GM12892 (cell line): Measurements from ENCODE around the gene PPP1CA.

Source experiments
- DNase-seq: peaks from one replicate; pipeline ENCODE4 v3.0.0; 2011; ENCODE audit not compliant: insufficient read length
- FAIRE-seq: peaks from 2 replicates; lab custom pipeline; 2011; peaks lifted over from hg19 to GRCh38; lab: Jason Lieb, UNC
- POLR2A ChIP-seq: IDR thresholded peaks from 2 replicates; pipeline ENCODE4 v1.6.1; 2011; ENCODE audit warnings: low read depth, low read length, control low read depth
- POLR2AphosphoS5 ChIP-seq: IDR thresholded peaks from 2 replicates; pipeline ENCODE4 v1.6.1; 2011; ENCODE audit warnings: low read depth, low read length, control low read depth
- TAF1 ChIP-seq: IDR thresholded peaks from 2 replicates; pipeline ENCODE4 v1.6.1; 2011; ENCODE audit warnings: low read depth, mild to moderate bottlenecking, control low read depth, low read length, borderline replicate concordance

Gene PPP1CA

GRCh38 chr11:67382276-67383136 lies 19.2 kb downstream of the PPP1CA start:
- DNase-seq, result peak; percentile 74
- TF ChIP-seq POLR2AphosphoS5, result no peak
- TF ChIP-seq TAF1, result no peak
- TF ChIP-seq POLR2A, result no peak
- peak; percentile 96 for FAIRE-seq

GRCh38 chr11:67381244-67381972 lies 20.2 kb downstream of the PPP1CA start:
- no peak for DNase-seq
- TF ChIP-seq POLR2A, result 0 out of 2 replicates have a peak, but pooled peaks have one; percentile 24
- no peak for TF ChIP-seq POLR2AphosphoS5
- 0 out of 2 replicates have a peak, but pooled peaks have one; percentile 23 for TF ChIP-seq TAF1
- FAIRE-seq, result peak; percentile 86

GRCh38 chr11:67379061-67380058 lies 22.3 kb downstream of the PPP1CA start:
- DNase-seq (no peak), FAIRE-seq (no peak)
- no peak for TF ChIP-seq POLR2A
- TF ChIP-seq POLR2AphosphoS5, result no peak
- TF ChIP-seq TAF1, result no peak

- DNase-seq (no peak), FAIRE-seq (no peak)
- TF ChIP-seq POLR2AphosphoS5 (no peak), POLR2A (no peak), TAF1 (no peak)
Observed at GRCh38 chr11:67378544-67378943, 23.1 kb downstream of the PPP1CA start.

GRCh38 chr11:67376873-67377808 lies 24.5 kb downstream of the PPP1CA start:
- FAIRE-seq (no peak), DNase-seq (no peak)
- TF ChIP-seq POLR2AphosphoS5, result no peak
- TF ChIP-seq POLR2A, result no peak
- TF ChIP-seq TAF1, result no peak

- FAIRE-seq, result no peak
- no peak for DNase-seq
- no peak for TF ChIP-seq POLR2A
- no peak for TF ChIP-seq TAF1
- TF ChIP-seq POLR2AphosphoS5, result no peak
Observed at GRCh38 chr11:67376063-67376820, 25.4 kb downstream of the PPP1CA start.

GRCh38 chr11:67375320-67376055 lies 26.2 kb downstream of the PPP1CA start:
- TF ChIP-seq POLR2A (no peak), TAF1 (no peak), POLR2AphosphoS5 (no peak)
- no peak for FAIRE-seq
- no peak for DNase-seq

- FAIRE-seq, result no peak
Observed at GRCh38 chr11:67374571-67375281, 26.9 kb downstream of the PPP1CA start.

More at GRCh38 chr11:67374571-67375281, 26.9 kb downstream of the PPP1CA start:
- DNase-seq, result no peak
- TF ChIP-seq POLR2AphosphoS5 (no peak), TAF1 (no peak), POLR2A (no peak)
